Measurements from ENCODE around the gene IGFBP6. TPM values are rescaled to one million over a fixed set of nuclear protein-coding genes. Genes with fewer than 3 reads are reported as not detected.
A peak's percentile ranks its signal among the peaks of the same experiment; 100 is the strongest.

Gene IGFBP6
- total and polyA plus RNA-seq, 9 of the 15 experiments (the other 6 are each of a cell fraction or from before 2014, with no cell fraction given), result 0.15 to 1.4 (median 0.54) TPM

GRCh38 chr12:53054112-53054878 is 43.2 kb upstream of the IGFBP6 start (continued):
- TF ChIP-seq ZFX (CRISPR knock-in tag; IDR thresholded peaks at IDR 0.05), result peak; percentile 74
- TF ChIP-seq FOXK2 (conservative IDR thresholded peaks at IDR 0.05 in 1 of 2, IDR thresholded peaks at IDR 0.05 in 1 of 2; ENCODE audit: low read depth in 2 of 2), result 0 out of 4 replicates have a peak, but pooled peaks of 1 of the 2 experiments have one; percentile 24
- peak in 1 of 2 experiments; percentile 96; a peak in 2 of 4 replicates for TF ChIP-seq HDAC1 (IDR thresholded peaks at IDR 0.05)
- no peak for TF ChIP-seq CEBPG (CRISPR knock-in tag; IDR thresholded peaks at IDR 0.05)
- TF ChIP-seq CEBPG (tag; conservative IDR thresholded peaks at IDR 0.05 in 1 of 2, IDR thresholded peaks at IDR 0.05 in 1 of 2), result no peak
- TF ChIP-seq, protein P1, sequence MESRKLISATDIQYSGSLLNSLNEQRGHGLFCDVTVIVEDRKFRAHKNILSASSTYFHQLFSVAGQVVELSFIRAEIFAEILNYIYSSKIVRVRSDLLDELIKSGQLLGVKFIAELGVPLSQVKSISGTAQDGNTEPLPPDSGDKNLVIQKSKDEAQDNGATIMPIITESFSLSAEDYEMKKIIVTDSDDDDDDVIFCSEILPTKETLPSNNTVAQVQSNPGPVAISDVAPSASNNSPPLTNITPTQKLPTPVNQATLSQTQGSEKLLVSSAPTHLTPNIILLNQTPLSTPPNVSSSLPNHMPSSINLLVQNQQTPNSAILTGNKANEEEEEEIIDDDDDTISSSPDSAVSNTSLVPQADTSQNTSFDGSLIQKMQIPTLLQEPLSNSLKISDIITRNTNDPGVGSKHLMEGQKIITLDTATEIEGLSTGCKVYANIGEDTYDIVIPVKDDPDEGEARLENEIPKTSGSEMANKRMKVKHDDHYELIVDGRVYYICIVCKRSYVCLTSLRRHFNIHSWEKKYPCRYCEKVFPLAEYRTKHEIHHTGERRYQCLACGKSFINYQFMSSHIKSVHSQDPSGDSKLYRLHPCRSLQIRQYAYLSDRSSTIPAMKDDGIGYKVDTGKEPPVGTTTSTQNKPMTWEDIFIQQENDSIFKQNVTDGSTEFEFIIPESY (CRISPR knock-in tag; IDR thresholded peaks at IDR 0.05), result no peak
- TF ChIP-seq, protein P2, sequence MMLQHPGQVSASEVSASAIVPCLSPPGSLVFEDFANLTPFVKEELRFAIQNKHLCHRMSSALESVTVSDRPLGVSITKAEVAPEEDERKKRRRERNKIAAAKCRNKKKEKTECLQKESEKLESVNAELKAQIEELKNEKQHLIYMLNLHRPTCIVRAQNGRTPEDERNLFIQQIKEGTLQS (IDR thresholded peaks at IDR 0.05), result peak; percentile 91
- TF ChIP-seq, protein P2 (CRISPR knock-in tag; conservative IDR thresholded peaks at IDR 0.05), result no peak
- 0 out of 2 replicates have a peak, but pooled peaks have one; percentile 14 for TF ChIP-seq ZNF407 (IDR thresholded peaks at IDR 0.05; ENCODE audit: low read depth)
- TF ChIP-seq ZNF384 (IDR thresholded peaks at IDR 0.05; ENCODE audit: low read depth, low read length), result peak; percentile 79
- TF ChIP-seq PTBP1 (IDR thresholded peaks at IDR 0.05; ENCODE audit: low read depth, low read length), result no peak
- TF ChIP-seq CREB1 (IDR thresholded peaks at IDR 0.05), result peak; percentile 68; the same call in 1 of the 2 replicates
- TF ChIP-seq CREB1 (CRISPR knock-in tag; IDR thresholded peaks at IDR 0.05), result peak; percentile 85
- TF ChIP-seq, protein P3, sequence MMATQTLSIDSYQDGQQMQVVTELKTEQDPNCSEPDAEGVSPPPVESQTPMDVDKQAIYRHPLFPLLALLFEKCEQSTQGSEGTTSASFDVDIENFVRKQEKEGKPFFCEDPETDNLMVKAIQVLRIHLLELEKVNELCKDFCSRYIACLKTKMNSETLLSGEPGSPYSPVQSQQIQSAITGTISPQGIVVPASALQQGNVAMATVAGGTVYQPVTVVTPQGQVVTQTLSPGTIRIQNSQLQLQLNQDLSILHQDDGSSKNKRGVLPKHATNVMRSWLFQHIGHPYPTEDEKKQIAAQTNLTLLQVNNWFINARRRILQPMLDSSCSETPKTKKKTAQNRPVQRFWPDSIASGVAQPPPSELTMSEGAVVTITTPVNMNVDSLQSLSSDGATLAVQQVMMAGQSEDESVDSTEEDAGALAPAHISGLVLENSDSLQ (IDR thresholded peaks at IDR 0.05), result peak; percentile 84
- peak; percentile 96 for TF ChIP-seq ATF7 (IDR thresholded peaks at IDR 0.05)
